SK-N-SH treated with all-trans-retinoic acid at 6 μM for 48 hours (cell line): ENCODE measurements around the gene FOSL2.

Experiments used
- ARNTL ChIP-seq: fragments of 450-650 bp; formaldehyde crosslinking; IDR thresholded peaks from 2 replicates; pipeline ENCODE4 v1.5.0; 2020; ENCODE audit warnings: low read depth, mild to moderate bottlenecking, moderate library complexity, borderline replicate concordance
- ESRRG ChIP-seq: fragments of 250-450 bp; sonication (Bioruptor Pico); IDR thresholded peaks from 2 replicates; pipeline ENCODE4 v1.6.1; 2021; ENCODE audit warnings: mild to moderate bottlenecking
- PATZ1 ChIP-seq: fragments of 250-450 bp; sonication (Bioruptor Pico); IDR thresholded peaks from 2 replicates; pipeline ENCODE4 v1.8.0; 2020; ENCODE audit warnings: mild to moderate bottlenecking, moderate library complexity, borderline replicate concordance
- POU6F1 ChIP-seq: fragments of 250-450 bp; sonication (Bioruptor Pico); IDR thresholded peaks from 2 replicates; pipeline ENCODE4 v1.8.0; 2021; ENCODE audit warnings: low read depth, mild to moderate bottlenecking, moderate library complexity, borderline replicate concordance
- TSHZ2 ChIP-seq: fragments of 250-450 bp; sonication (Bioruptor Pico); IDR thresholded peaks from 2 replicates; pipeline ENCODE4 v1.5.0; 2020; ENCODE audit warnings: mild to moderate bottlenecking, moderate library complexity

- TF ChIP-seq ESRRG (CRISPR knock-in tag), result no peak
- TF ChIP-seq TSHZ2 (CRISPR knock-in tag), result no peak
- TF ChIP-seq ARNTL, result no peak
- no peak for TF ChIP-seq POU6F1
- TF ChIP-seq PATZ1, result no peak
Measured at GRCh38 chr2:28367667-28368356, 24.8 kb upstream of the FOSL2 start.
